Neural cell (in vitro differentiated cells): ENCODE measurements around the gene TNFAIP8L1. TPM values are rescaled to one million over a fixed set of nuclear protein-coding genes. Genes with fewer than 3 reads are reported as not detected.

Experiments used
- H2AFZ ChIP-seq: fragments of 200-600, 300-800 bp; sonication (generic), shearing (Covaris generic); 2 replicates; pipeline ENCODE4 v1.6.0; 2014; ENCODE audit warnings: low read depth, mild to moderate bottlenecking, antibody characterized with exemption, low read length, moderate library complexity
- H3F3A ChIP-seq: fragments of 200-600 bp; shearing (Covaris generic); 2 replicates; pipeline ENCODE4 v1.6.1; 2016; ENCODE audit warnings: mild to moderate bottlenecking, moderate library complexity, mixed read lengths, antibody characterized with exemption, low read length; ENCODE audit not compliant: insufficient read depth, poor library complexity, severe bottlenecking
- H3K27ac ChIP-seq: fragments of 200-600, 300-800 bp; sonication (generic), shearing (Covaris generic); 2 replicates; pipeline ENCODE4 v1.5.1; 2014; ENCODE audit warnings: mild to moderate bottlenecking, low read length, moderate library complexity
- H3K27me3 ChIP-seq: fragments of 300-800, 200-600 bp; sonication (generic), shearing (Covaris generic); 2 replicates; pipeline ENCODE4 v1.6.0; 2014; ENCODE audit warnings: mild to moderate bottlenecking, low read depth, low read length, moderate library complexity; ENCODE audit not compliant: insufficient read depth
- H3K36me3 ChIP-seq: fragments of 300-800, 200-600 bp; sonication (generic), shearing (Covaris generic); 2 replicates; pipeline ENCODE4 v1.5.1; 2014; ENCODE audit warnings: mild to moderate bottlenecking, antibody characterized with exemption, low read length, moderate library complexity; ENCODE audit not compliant: insufficient read depth
- H3K4me2 ChIP-seq: fragments of 300-800, 200-600 bp; sonication (generic), shearing (Covaris generic); 2 replicates; pipeline ENCODE4 v1.6.0; 2014; ENCODE audit warnings: mild to moderate bottlenecking, low read length
- H3K4me3 ChIP-seq: fragments of 300-800, 200-600 bp; sonication (generic), shearing (Covaris generic); 2 replicates; pipeline ENCODE4 v1.5.1; 2014; ENCODE audit warnings: mild to moderate bottlenecking, low read length, moderate library complexity
- H3K79me2 ChIP-seq: fragments of 200-600 bp; shearing (Covaris generic); replicated peaks from 2 replicates; pipeline ENCODE4 v1.6.0; 2014; ENCODE audit warnings: mild to moderate bottlenecking, low read length, moderate library complexity; ENCODE audit not compliant: insufficient read depth
- H3K9ac ChIP-seq: fragments of 300-800, 200-600 bp; sonication (generic), shearing (Covaris generic); 2 replicates; pipeline ENCODE4 v1.6.1; 2016; ENCODE audit warnings: mild to moderate bottlenecking, low read length, mixed read lengths
- H3K9me2 ChIP-seq: fragments of 200-600 bp; shearing (Covaris generic); 2 replicates; pipeline ENCODE4 v1.6.1; 2016; ENCODE audit warnings: mild to moderate bottlenecking, low read length, mixed read lengths; ENCODE audit not compliant: insufficient read depth
- H3K9me3 ChIP-seq: fragments of 200-600, 300-800 bp; sonication (generic), shearing (Covaris generic); 2 replicates; pipeline ENCODE4 v1.6.1; 2016; ENCODE audit warnings: mild to moderate bottlenecking, mixed run types, low read length, moderate library complexity, mixed read lengths
- H4K20me1 ChIP-seq: fragments of 200-600 bp; shearing (Covaris generic); 2 replicates; pipeline ENCODE4 v1.6.1; 2016; ENCODE audit warnings: mild to moderate bottlenecking, mixed run types; ENCODE audit not compliant: insufficient read depth
- CTCF ChIP-seq: fragments of 450-650 bp; IDR thresholded peaks from 2 replicates; pipeline ENCODE4 v1.5.1; 2014; ENCODE audit warnings: antibody characterized with exemption, mild to moderate bottlenecking, moderate library complexity; ENCODE audit not compliant: poor library complexity, severe bottlenecking
- EP300 ChIP-seq: fragments of 450-650 bp; conservative IDR thresholded peaks from 2 replicates; pipeline ENCODE4 v1.6.1; 2014; ENCODE audit warnings: antibody characterized with exemption, mild to moderate bottlenecking, moderate library complexity; ENCODE audit not compliant: poor library complexity, severe bottlenecking
- EZH2 ChIP-seq: fragments of 200-600, 300-800 bp; shearing (Covaris generic), sonication (generic); IDR thresholded peaks from 2 replicates; pipeline ENCODE4 v1.6.1; 2014; ENCODE audit warnings: antibody characterized with exemption, low read length, borderline replicate concordance, mild to moderate bottlenecking; ENCODE audit not compliant: insufficient read depth, poor library complexity, severe bottlenecking
- MXI1 ChIP-seq: fragments of 450-650 bp; conservative IDR thresholded peaks from 2 replicates; pipeline ENCODE4 v1.6.1; 2014; ENCODE audit warnings: antibody characterized with exemption, mild to moderate bottlenecking; ENCODE audit not compliant: poor library complexity, severe bottlenecking
- POLR2AphosphoS5 ChIP-seq: IDR thresholded peaks from 2 replicates; pipeline ENCODE4 v1.6.1; 2012
- RAD21 ChIP-seq: fragments of 450-650 bp; conservative IDR thresholded peaks from 2 replicates; pipeline ENCODE4 v1.6.1; 2014; ENCODE audit warnings: antibody characterized with exemption, mild to moderate bottlenecking, moderate library complexity
- REST ChIP-seq: IDR thresholded peaks from 2 replicates; pipeline ENCODE4 v1.6.1; 2012; ENCODE audit warnings: borderline replicate concordance
- SMC3 ChIP-seq: fragments of 450-650 bp; conservative IDR thresholded peaks from 2 replicates; pipeline ENCODE4 v1.6.1; 2014; ENCODE audit warnings: antibody characterized with exemption, mild to moderate bottlenecking, moderate library complexity; ENCODE audit not compliant: poor library complexity
- TAF1 ChIP-seq: IDR thresholded peaks from 2 replicates; pipeline ENCODE4 v1.6.1; 2012; ENCODE audit warnings: low read depth
- polyA plus RNA-seq: library from polyadenylated mRNA; depleted of rRNA; stranded (reverse); fragments of >200 nt; gene quantifications from 2 replicates; pipeline ENCODE4 v1.2.3, GENCODE V29; 2014

Gene TNFAIP8L1
- polyA plus RNA-seq, 1 donor from 2014 or later = 0.99 TPM

GRCh38 chr19:4699826-4700692 is 60.7 kb downstream of the TNFAIP8L1 start:
- Histone ChIP-seq H3K4me2 (no peak overlapping the region), H3F3A (no peaks in the 10 kb centered on the region), H3K9me3 (no peaks in the 10 kb centered on the region), H3K27ac (no peak overlapping the region), H3K27me3 (no peaks in the 10 kb centered on the region), H2AFZ (no peak overlapping the region), H4K20me1 (no peaks in the 10 kb centered on the region), H3K79me2 (no peaks in the 10 kb centered on the region), H3K9me2 (no peaks in the 10 kb centered on the region), H3K36me3 (no peaks in the 10 kb centered on the region), H3K4me3 (no peak overlapping the region), H3K9ac (no peak overlapping the region)
- TF ChIP-seq TAF1 = no peak
- TF ChIP-seq CTCF = no peak
- no peak for TF ChIP-seq RAD21

- Histone ChIP-seq H2AFZ (no peak overlapping the region), H3K9ac (no peak overlapping the region), H3K27ac (no peak overlapping the region), H3K9me3 (no peaks in the 10 kb centered on the region), H3F3A (no peaks in the 10 kb centered on the region), H3K9me2 (no peaks in the 10 kb centered on the region), H3K4me3 (no peak overlapping the region), H3K4me2 (no peak overlapping the region), H3K27me3 (no peaks in the 10 kb centered on the region), H3K79me2 (no peaks in the 10 kb centered on the region), H3K36me3 (no peaks in the 10 kb centered on the region), H4K20me1 (no peaks in the 10 kb centered on the region)
- no peak for TF ChIP-seq SMC3
- no peak for TF ChIP-seq TAF1
- TF ChIP-seq EZH2 = no peak
- TF ChIP-seq POLR2AphosphoS5 = no peak
- TF ChIP-seq RAD21 = no peak
- TF ChIP-seq MXI1 = no peak
- TF ChIP-seq EP300 = no peak
- no peak for TF ChIP-seq CTCF
- TF ChIP-seq REST = no peak
Measured at GRCh38 chr19:4700693-4700970, 61.3 kb downstream of the TNFAIP8L1 start.
